GM08714 (cell line): Measurements from ENCODE around the gene PLEKHG4.

Experiments
- H3K4me3 ChIP-seq: fragments of 200-500 bp; sonication (Bioruptor generic); 2 replicates; pipeline ENCODE4 v1.5.1; 2014; ENCODE audit warnings: mild to moderate bottlenecking, low read length, inconsistent platforms
- ZNF274 ChIP-seq: IDR thresholded peaks from 2 replicates; pipeline ENCODE4 v1.6.1; 2012; ENCODE audit warnings: mild to moderate bottlenecking, low read depth, low read length

Gene PLEKHG4

GRCh38 chr16:67241008-67241900 is 38.1 kb upstream of the PLEKHG4 start:
- no peak overlapping the region for H3K4me3 ChIP-seq
- no peak for TF ChIP-seq ZNF274

GRCh38 chr16:67242138-67242730 is 37.1 kb upstream of the PLEKHG4 start:
- H3K4me3 ChIP-seq, result no peak overlapping the region
- TF ChIP-seq ZNF274, result no peak

GRCh38 chr16:67243481-67243880 is 35.9 kb upstream of the PLEKHG4 start:
- peak overlapping the region; percentile 24; the same call in 1 of the 2 replicates for H3K4me3 ChIP-seq
- no peak for TF ChIP-seq ZNF274

- peak overlapping the region; percentile 86; the same call in 1 of the 2 replicates for H3K4me3 ChIP-seq
- no peak for TF ChIP-seq ZNF274
Measured at GRCh38 chr16:67244387-67245185, 34.7 kb upstream of the PLEKHG4 start.

GRCh38 chr16:67245186-67245585 is 34.1 kb upstream of the PLEKHG4 start:
- no peak for TF ChIP-seq ZNF274
- H3K4me3 ChIP-seq, result peak overlapping the region; percentile 86; the same call in 1 of the 2 replicates

GRCh38 chr16:67245674-67246080 is 33.7 kb upstream of the PLEKHG4 start:
- peak overlapping the region; percentile 86; the same call in 1 of the 2 replicates for H3K4me3 ChIP-seq
- no peak for TF ChIP-seq ZNF274

GRCh38 chr16:67246081-67246755 is 33.1 kb upstream of the PLEKHG4 start:
- no peak for TF ChIP-seq ZNF274
- H3K4me3 ChIP-seq, result peak overlapping the region; percentile 86

GRCh38 chr16:67246756-67247191 is 32.6 kb upstream of the PLEKHG4 start:
- peak overlapping the region; percentile 86 for H3K4me3 ChIP-seq
- no peak for TF ChIP-seq ZNF274

- H3K4me3 ChIP-seq, result peak within 1 kb of the TSS; percentile 86
- TF ChIP-seq ZNF274, result no peak
Measured at GRCh38 chr16:67247192-67248072, 31.9 kb upstream of the PLEKHG4 start, which contains the start of gene FHOD1. Gene FHOD1 (minus strand): TSS chr16:67247481. CDS start chr16:67247410, 71 bp downstream.

- peak overlapping the region; percentile 57; the same call in 1 of the 2 replicates for H3K4me3 ChIP-seq
- no peak for TF ChIP-seq ZNF274
Measured at GRCh38 chr16:67248073-67248400, 31.3 kb upstream of the PLEKHG4 start.

GRCh38 chr16:67248401-67249177 is 30.7 kb upstream of the PLEKHG4 start, which contains the start of gene SLC9A5:
Gene SLC9A5 (plus strand): TSS chr16:67248979. CDS start chr16:67249015, 36 bp downstream.
- peak within 1 kb of the TSS; percentile 57; the same call in 1 of the 2 replicates for H3K4me3 ChIP-seq
- no peak for TF ChIP-seq ZNF274
